GM12891 (cell line): Measurements from ENCODE around the gene RECK.
"Not testable (repeated sequence)": the region's sequence is repeated elsewhere in the genome, so short reads cannot be mapped to it uniquely, and the experiment has no call there.

Experiments used
- PAX5 ChIP-seq: IDR thresholded peaks from 2 replicates; pipeline ENCODE4 v1.6.1; 2011; ENCODE audit warnings: low read length, moderate library complexity, mild to moderate bottlenecking; ENCODE audit not compliant: insufficient read depth, severe bottlenecking
- POLR2A ChIP-seq: IDR thresholded peaks from 2 replicates; pipeline ENCODE4 v1.6.1; 2011; ENCODE audit warnings: low read depth, low read length, control low read depth
- POLR2AphosphoS5 ChIP-seq: IDR thresholded peaks from 2 replicates; pipeline ENCODE4 v1.6.1; 2011; ENCODE audit warnings: low read depth, low read length, control low read depth
- POU2F2 ChIP-seq: IDR thresholded peaks from 2 replicates; pipeline ENCODE4 v1.6.1; 2011; ENCODE audit warnings: low read depth, mild to moderate bottlenecking, control low read depth, low read length, moderate library complexity
- SPI1 ChIP-seq: IDR thresholded peaks from 2 replicates; pipeline ENCODE4 v1.6.1; 2011; ENCODE audit warnings: low read depth, low read length, control low read depth
- TAF1 ChIP-seq: IDR thresholded peaks from 2 replicates; pipeline ENCODE4 v1.6.1; 2011; ENCODE audit warnings: low read depth, low read length, control low read depth

- not testable (repeated sequence) for TF ChIP-seq POLR2A, SPI1, POLR2AphosphoS5, TAF1, POU2F2, PAX5
Observed at GRCh38 chr9:36131666-36132065, 95.0 kb downstream of the RECK start.
